Chondrocyte (in vitro differentiated cells): Measurements from ENCODE around the gene STIM1. TPM values are rescaled to one million over a fixed set of nuclear protein-coding genes. Genes with fewer than 3 reads are reported as not detected.

Experiments
- DNase-seq: peaks from one replicate; pipeline ENCODE4 v3.0.0; 2021; ENCODE audit warnings: mixed read lengths, low spot score
- H3K27ac Mint-ChIP-seq: one replicate; pipeline ENCODE4 v1.8.0; 2021; ENCODE audit warnings: mild to moderate bottlenecking, moderate library complexity, mixed read lengths; ENCODE audit not compliant: unreplicated experiment
- H3K27me3 Mint-ChIP-seq: 2 replicates; pipeline ENCODE4 v1.8.0; 2021; ENCODE audit warnings: low read depth, mixed read lengths
- H3K36me3 Mint-ChIP-seq: 2 replicates; pipeline ENCODE4 v1.8.0; 2021; ENCODE audit warnings: low read depth, mixed read lengths
- H3K4me1 Mint-ChIP-seq: 2 replicates; pipeline ENCODE4 v1.8.0; 2021; ENCODE audit warnings: low read depth, mild to moderate bottlenecking, mixed read lengths
- H3K4me3 Mint-ChIP-seq: one replicate; pipeline ENCODE4 v1.8.0; 2021; ENCODE audit warnings: mild to moderate bottlenecking, moderate library complexity, mixed read lengths; ENCODE audit not compliant: unreplicated experiment
- H3K9me3 Mint-ChIP-seq: 2 replicates; pipeline ENCODE4 v1.8.0; 2021; ENCODE audit warnings: low read depth, mixed read lengths
- CTCF ChIP-seq: fragments of 200-600 bp; sonication (generic); IDR thresholded peaks from 2 replicates; pipeline ENCODE4 v1.5.0; 2021; ENCODE audit warnings: antibody characterized with exemption, mild to moderate bottlenecking, moderate library complexity
- total RNA-seq: library from RNA; stranded (reverse); gene quantifications from 3 replicates; pipeline ENCODE4 v1.2.1, GENCODE V29; 2021

Gene STIM1
- total RNA-seq, 1 donor from 2014 or later, result 50.7 TPM

GRCh38 chr11:3944198-3944597 is 88.7 kb downstream of the STIM1 start:
- peaks cover 53% of the 10 kb centered on the region for H3K4me1 Mint-ChIP-seq
- TF ChIP-seq CTCF, result no peak
- H3K9me3 Mint-ChIP-seq, result no peaks in the 10 kb centered on the region
- H3K27me3 Mint-ChIP-seq, result no peaks in the 10 kb centered on the region
- DNase-seq, result no peak
- no peak overlapping the region for H3K4me3 Mint-ChIP-seq
- H3K36me3 Mint-ChIP-seq, result no peaks in the 10 kb centered on the region
- peak overlapping the region; percentile 47 for H3K27ac Mint-ChIP-seq

GRCh38 chr11:3946455-3947017 is 91.1 kb downstream of the STIM1 start:
- DNase-seq, result no peak
- Mint-ChIP-seq H3K4me1 (peaks cover 60% of the 10 kb centered on the region), H3K27me3 (no peaks in the 10 kb centered on the region), H3K9me3 (no peaks in the 10 kb centered on the region), H3K36me3 (no peaks in the 10 kb centered on the region), H3K27ac (peak overlapping the region; percentile 56), H3K4me3 (no peak overlapping the region)
- TF ChIP-seq CTCF, result no peak

- no peak for TF ChIP-seq CTCF
- Mint-ChIP-seq H3K27me3 (no peaks in the 10 kb centered on the region), H3K4me1 (peaks cover 65% of the 10 kb centered on the region), H3K4me3 (no peak overlapping the region), H3K36me3 (no peaks in the 10 kb centered on the region), H3K9me3 (no peaks in the 10 kb centered on the region), H3K27ac (peak overlapping the region; percentile 56)
- DNase-seq, result no peak
Observed at GRCh38 chr11:3947061-3947460, 91.6 kb downstream of the STIM1 start.

GRCh38 chr11:3949125-3949524 is 93.7 kb downstream of the STIM1 start:
- Mint-ChIP-seq H3K4me1 (peaks cover 62% of the 10 kb centered on the region), H3K36me3 (no peaks in the 10 kb centered on the region)

GRCh38 chr11:3950996-3951660 is 95.7 kb downstream of the STIM1 start:
- no peaks in the 10 kb centered on the region for H3K36me3 Mint-ChIP-seq
- H3K27ac Mint-ChIP-seq, result peak overlapping the region; percentile 85
- H3K4me1 Mint-ChIP-seq, result peaks cover 56% of the 10 kb centered on the region
- TF ChIP-seq CTCF, result no peak
- no peak for DNase-seq
- H3K9me3 Mint-ChIP-seq, result no peaks in the 10 kb centered on the region
- no peak overlapping the region for H3K4me3 Mint-ChIP-seq
- H3K27me3 Mint-ChIP-seq, result no peaks in the 10 kb centered on the region

More at GRCh38 chr11:3949125-3949524, 93.7 kb downstream of the STIM1 start:
- TF ChIP-seq CTCF, result no peak
- H3K27me3 Mint-ChIP-seq, result no peaks in the 10 kb centered on the region
- no peak overlapping the region for H3K27ac Mint-ChIP-seq
- DNase-seq, result no peak
- H3K9me3 Mint-ChIP-seq, result no peaks in the 10 kb centered on the region
- H3K4me3 Mint-ChIP-seq, result no peak overlapping the region
